HS-27A (cell line): Measurements from ENCODE around the gene CCDC9.
"Not testable (repeated sequence)": the region's sequence is repeated elsewhere in the genome, so short reads cannot be mapped to it uniquely, and the experiment has no call there.

Experiments
- DNase-seq: peaks from one replicate; pipeline ENCODE4 v3.0.0-alpha.2; 2012; ENCODE audit warnings: low read depth, missing footprints

Gene CCDC9

DNA sequence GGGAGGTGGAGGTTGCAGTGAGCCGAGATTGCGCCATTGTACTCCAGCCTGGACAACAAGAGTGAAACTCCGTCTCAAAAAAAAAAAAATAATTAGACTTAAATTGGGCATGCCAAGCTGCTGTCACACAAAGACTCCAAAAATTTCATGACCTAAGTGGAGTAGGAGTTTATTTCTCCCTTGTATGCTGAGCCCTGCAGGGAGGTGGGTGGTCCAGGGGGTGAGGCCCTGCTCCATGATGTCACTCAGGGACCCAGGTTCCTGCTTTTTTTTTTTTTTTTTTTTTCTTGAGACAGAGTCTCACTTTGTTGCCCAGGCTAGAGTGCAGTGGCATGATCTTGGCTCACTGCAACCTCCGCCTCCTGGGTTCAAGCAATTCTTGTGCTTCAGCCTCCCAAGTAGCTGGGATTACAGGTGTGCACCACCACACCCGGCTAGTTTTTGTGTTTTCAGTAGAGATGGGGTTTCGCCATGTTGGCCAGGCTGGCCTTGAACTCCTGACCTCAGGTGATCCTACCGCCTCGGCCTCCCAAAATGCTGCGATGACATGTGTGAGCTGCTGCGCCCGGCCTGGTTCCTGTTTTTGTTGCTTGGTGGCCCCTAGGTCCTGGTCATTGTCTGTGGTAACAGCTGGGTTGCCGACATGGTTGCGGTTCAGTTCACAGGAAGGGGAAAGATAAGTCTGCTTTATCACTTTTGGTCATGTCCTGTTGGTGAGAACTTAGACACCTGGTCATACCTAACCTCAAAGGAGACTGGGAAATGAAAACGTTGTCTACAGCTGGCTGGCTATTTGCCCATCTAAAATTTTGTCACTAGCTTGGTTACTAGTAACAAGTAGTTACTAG lies 5.8 kb downstream of the CCDC9 start:
- DNase-seq, result not testable (repeated sequence)

GRCh38 chr19:47264629-47265028 lies 8.3 kb downstream of the CCDC9 start:
- no peak for DNase-seq

- no peak for DNase-seq
Measured at GRCh38 chr19:47266401-47266941, 10.1 kb downstream of the CCDC9 start.

- DNase-seq, result no peak
Measured at GRCh38 chr19:47267350-47267759, 11.0 kb downstream of the CCDC9 start.

DNA sequence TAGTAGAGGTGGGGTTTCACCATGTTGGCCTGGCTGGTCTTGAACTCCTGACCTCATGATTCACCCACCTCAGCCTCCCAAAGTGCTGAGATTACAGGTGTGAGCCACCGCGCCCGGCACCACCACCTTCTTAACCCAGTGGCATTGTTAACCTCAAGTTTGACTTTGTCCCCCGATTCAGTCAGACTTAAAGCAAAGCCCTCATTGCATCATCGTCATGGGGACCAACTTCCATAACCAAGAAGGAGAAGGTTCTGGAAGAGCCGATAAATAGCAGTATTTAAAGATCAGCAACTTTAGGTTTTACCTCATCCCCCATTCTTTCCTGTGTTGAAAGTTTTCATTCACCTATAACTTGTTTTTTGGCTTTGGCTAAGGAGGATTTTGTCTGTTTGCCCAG lies 11.7 kb downstream of the CCDC9 start:
- DNase-seq, result no peak

- no peak for DNase-seq
Measured at GRCh38 chr19:47269596-47269995, 13.3 kb downstream of the CCDC9 start.

GRCh38 chr19:47270408-47270807 lies 14.1 kb downstream of the CCDC9 start:
- DNase-seq, result no peak

- DNase-seq, result no peak
Measured at GRCh38 chr19:47271949-47272348, 15.6 kb downstream of the CCDC9 start.

GRCh38 chr19:47272448-47273312 lies 16.4 kb downstream of the CCDC9 start:
- DNase-seq, result no peak

GRCh38 chr19:47273313-47274070 lies 17.2 kb downstream of the CCDC9 start:
- peak; percentile 77 for DNase-seq

DNA sequence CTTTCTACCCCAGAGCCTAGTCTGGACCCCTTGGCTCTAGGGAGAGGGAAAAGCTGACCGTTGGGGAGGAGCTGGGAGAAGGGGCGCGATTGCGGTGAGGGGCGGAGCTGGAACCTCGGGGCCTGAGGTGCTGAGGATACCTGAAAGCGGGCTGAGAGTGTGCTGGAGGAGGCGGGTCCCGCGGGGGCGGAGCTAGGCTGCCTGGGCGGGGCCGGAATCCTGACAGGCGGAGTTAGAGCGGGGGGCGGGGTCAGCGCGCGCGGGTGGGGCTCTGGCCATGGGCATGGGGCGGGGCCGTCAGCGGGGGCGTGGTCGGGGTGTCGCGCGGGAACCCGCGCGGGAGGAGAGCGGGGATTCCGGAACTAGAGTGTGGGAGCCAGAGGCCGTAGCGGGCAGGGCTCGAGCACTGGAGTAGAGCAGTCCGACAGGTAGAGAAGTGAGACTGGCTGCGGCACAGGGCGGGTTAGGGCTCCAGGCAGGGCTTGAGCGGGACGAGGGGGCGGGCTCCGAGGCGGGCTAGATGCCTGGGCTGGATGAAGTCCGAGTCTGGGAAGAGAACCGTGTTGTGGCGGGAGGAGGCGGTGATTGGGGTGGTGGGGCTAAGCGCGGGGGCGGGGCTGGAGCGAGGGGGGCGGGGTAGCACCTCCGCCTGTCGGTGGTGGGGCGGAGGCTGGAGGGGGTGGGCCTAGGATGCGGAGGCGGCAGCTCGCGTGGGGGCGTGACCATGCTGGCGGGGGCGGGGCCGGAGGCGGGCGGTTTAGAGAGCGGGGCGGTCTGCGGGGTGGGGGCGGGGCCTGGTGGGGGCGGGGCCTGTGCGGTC lies 18.0 kb downstream of the CCDC9 start, which contains the start of gene INAFM1:
INAFM1 (plus strand) TSS at position 815 of the 820 bp plus-strand sequence. CDS start 35 bp downstream, outside the sequence.
- peak; percentile 84 for DNase-seq

DNA sequence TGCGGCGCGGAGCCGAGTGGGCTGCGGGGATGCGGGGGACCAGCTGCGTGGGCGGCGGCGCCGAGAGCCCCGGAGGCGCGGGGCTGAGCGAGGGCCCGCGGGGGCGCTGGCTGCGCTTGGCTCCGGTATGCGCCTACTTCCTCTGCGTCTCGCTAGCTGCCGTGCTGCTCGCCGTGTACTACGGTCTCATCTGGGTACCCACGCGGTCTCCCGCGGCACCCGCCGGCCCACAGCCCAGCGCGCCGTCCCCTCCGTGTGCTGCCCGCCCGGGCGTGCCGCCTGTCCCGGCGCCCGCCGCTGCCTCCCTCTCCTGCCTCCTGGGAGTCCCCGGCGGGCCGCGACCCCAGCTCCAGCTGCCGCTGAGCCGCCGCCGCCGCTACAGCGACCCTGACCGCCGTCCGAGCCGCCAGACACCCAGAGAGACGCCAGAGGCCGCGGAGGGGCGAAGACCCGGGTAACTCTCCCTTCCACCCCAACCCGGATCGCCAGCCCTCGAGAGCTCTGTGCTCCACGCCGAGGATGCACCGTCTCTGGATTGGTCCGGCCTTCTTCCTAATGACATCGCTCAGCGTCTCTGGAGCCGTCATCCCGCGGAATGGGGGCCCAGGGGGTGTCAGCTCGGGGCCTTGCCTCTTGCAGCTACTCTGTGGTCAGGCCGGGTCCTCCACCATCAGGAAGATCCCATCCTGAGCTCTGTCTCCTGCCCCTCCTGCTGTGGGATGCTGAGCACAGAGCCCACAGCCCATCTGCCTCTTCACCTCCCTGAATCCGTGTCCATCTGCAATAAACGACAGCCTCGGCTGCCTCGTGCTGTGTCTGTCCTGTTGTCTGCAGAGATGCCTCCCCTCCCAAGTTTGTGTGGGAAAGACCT lies 18.8 kb downstream of the CCDC9 start:
- DNase-seq, result no peak

- DNase-seq, result no peak
Measured at GRCh38 chr19:47275791-47276461, 19.6 kb downstream of the CCDC9 start.

DNA sequence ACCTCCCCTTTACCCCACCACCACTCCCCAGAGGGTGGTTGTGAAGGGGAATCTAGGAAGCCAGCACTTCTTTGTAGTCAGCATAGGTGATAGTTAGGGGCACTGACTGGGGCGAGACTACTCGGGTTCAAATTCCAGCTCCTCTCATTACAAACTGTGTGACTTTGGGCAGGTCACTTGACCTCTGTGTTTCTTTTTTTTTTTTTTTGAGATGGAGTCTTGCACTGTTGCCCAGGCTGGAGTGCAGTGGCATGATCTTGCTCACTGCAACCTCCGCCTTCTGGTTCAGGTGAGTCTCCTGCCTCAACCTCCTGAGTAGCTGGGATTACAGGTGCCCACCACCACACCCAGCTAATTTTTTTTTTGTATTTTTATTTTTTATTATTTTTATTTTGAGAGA lies 20.2 kb downstream of the CCDC9 start:
- DNase-seq, result not testable (repeated sequence)

DNA sequence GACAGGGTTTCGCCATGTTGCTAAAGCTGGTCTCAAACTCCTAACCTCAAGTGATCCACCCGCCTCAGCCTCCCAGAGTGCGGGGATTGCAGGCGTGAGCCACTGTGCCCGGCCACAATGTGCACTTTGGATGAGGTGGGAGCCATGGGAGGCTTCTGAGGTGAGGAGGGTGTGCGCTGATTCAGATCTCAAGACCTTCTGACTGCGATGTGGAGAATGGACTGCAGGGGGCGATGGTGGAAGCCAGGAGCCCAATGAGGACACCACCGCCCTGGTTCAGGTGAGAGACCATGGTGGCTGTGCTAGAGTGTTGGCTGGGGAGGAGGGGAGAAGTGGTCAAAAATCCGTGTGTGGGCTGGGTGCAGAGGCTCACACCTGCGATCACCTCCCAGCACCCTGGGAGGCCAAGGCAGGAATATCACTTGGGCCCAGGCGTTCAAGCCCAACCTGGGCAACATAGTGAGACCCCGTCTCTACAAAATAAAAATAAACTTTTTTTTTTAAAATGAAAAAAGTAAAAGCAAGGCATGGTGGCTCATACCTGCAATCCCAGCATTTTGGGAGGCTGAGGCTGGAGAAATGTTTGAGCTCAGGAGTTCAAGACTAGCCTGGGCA lies 24.0 kb downstream of the CCDC9 start:
- DNase-seq, result no peak

- DNase-seq, result no peak
Measured at GRCh38 chr19:47283405-47284059, 27.2 kb downstream of the CCDC9 start.

DNA sequence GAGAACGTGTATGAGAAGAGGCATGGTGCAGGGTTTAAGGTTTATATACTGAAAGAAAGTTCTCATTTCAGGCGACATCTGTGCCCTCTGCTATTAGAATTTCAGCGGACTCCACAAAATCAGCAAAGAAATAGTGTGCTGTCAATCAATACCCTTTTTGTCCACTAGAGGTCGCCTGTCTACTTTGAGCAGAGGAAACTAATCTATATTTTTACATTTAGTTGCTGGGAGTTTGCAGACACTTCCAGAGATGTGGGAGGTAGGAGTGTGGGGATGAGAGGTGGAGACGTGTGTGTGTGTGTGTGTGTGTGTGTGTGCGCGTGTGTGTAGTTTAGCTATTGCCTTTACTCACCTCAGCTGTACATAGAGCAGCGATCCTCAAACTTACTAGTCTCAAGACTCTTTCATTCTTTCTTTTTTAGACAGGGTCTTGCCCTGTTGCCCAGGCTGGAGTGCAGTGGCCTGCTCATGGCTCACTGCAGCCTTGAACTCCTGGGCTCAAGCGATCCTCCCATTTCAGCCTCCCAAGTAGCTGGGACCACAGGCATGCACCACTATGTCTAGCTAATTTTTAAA lies 28.1 kb downstream of the CCDC9 start:
- DNase-seq, result no peak

GRCh38 chr19:47296036-47296435 lies 39.7 kb downstream of the CCDC9 start:
- DNase-seq, result no peak
